ENCODE data around the gene LCN1.
A peak's percentile ranks its signal among the peaks of the same experiment; 100 is the strongest.

- TF ChIP-seq, protein P1, sequence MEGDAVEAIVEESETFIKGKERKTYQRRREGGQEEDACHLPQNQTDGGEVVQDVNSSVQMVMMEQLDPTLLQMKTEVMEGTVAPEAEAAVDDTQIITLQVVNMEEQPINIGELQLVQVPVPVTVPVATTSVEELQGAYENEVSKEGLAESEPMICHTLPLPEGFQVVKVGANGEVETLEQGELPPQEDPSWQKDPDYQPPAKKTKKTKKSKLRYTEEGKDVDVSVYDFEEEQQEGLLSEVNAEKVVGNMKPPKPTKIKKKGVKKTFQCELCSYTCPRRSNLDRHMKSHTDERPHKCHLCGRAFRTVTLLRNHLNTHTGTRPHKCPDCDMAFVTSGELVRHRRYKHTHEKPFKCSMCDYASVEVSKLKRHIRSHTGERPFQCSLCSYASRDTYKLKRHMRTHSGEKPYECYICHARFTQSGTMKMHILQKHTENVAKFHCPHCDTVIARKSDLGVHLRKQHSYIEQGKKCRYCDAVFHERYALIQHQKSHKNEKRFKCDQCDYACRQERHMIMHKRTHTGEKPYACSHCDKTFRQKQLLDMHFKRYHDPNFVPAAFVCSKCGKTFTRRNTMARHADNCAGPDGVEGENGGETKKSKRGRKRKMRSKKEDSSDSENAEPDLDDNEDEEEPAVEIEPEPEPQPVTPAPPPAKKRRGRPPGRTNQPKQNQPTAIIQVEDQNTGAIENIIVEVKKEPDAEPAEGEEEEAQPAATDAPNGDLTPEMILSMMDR (conservative IDR thresholded peaks at IDR 0.05; ENCODE audit: low read depth, low read length) = peak; percentile 42
- no peak for TF ChIP-seq EZH2 (IDR thresholded peaks at IDR 0.05; ENCODE audit: low read length, unreplicated experiment)
- no peak for TF ChIP-seq EZH2phosphoT487 (IDR thresholded peaks at IDR 0.05; ENCODE audit: borderline replicate concordance, low read length)
Measured at GRCh38 chr9:135478829-135479468, 42.3 kb upstream of the LCN1 start.

All from PC-3 (cell line).